HCEC 1CT (cell line): ENCODE measurements around the gene FTCD.

Experiments used
- DNase-seq: peaks from one replicate; pipeline ENCODE4 v3.0.0-alpha.2; 2017

FTCD gene

GRCh38 chr21:46136739-46137349, 18.5 kb downstream of the FTCD start:
- DNase-seq, result no peak

- DNase-seq, result no peak
Observed at GRCh38 chr21:46135782-46136395, 19.5 kb downstream of the FTCD start.

DNA sequence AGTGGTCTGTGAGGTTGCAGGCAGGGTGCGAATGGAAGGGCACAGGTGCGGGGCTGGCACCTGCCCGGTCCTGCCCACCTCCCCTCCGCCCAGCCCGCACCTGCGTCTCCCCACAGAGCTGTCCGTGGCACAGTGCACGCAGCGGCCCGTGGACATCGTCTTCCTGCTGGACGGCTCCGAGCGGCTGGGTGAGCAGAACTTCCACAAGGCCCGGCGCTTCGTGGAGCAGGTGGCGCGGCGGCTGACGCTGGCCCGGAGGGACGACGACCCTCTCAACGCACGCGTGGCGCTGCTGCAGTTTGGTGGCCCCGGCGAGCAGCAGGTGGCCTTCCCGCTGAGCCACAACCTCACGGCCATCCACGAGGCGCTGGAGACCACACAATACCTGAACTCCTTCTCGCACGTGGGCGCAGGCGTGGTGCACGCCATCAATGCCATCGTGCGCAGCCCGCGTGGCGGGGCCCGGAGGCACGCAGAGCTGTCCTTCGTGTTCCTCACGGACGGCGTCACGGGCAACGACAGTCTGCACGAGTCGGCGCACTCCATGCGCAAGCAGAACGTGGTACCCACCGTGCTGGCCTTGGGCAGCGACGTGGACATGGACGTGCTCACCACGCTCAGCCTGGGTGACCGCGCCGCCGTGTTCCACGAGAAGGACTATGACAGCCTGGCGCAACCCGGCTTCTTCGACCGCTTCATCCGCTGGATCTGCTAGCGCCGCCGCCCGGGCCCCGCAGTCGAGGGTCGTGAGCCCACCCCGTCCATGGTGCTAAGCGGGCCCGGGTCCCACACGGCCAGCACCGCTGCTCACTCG, 23.3 kb downstream of the FTCD start:
- DNase-seq, result no peak

DNA sequence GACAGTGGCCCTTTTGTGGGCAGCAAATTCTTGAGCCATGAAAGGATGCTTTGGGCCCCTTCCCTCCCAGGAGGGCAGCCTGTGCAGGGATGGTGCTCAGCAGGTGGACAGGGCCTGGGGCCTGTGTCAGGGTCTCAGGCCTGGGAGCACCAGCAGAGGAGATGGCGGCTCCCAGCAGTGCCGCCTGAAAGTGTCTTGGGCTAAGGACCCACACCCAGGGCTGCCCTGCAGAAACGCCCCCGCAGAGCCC, 23.9 kb downstream of the FTCD start:
- no peak for DNase-seq

DNA sequence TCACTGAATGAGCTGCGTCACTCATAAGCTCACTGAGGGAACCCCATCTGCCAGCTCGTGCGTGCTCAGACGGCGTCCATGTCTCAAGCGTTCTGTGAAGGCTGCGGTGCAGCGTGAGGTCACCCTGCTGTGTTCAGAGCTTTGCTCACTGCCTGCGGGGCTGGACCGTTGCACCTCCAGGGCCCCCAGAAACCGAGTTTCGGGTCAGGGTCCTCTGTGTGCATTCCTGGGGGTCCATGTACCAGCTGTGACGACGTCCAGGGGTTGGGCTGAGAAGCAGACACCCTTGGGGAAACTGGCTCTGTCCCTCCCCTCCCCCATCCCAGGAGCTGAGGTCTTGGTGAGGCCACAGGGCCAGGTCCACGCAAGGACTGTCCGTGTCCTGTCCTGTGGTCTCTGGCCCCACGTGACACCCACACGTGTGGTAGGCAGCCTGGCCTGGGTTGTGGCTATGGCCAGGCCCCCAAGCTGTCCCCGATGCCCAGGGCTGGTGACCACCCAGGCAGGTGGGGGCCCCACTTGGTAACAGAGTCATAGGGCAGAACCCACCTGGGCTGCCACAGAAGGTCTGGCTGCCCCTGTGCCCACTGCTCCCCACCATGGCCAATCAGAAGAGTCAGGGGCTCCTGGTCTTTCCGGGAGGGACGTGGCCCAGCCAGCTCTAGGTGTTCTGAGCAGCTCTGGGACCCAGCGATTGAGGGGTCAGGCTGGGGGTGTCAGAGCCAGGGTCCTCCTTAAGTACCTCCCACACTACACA, 24.4 kb downstream of the FTCD start:
- no peak for DNase-seq

DNA sequence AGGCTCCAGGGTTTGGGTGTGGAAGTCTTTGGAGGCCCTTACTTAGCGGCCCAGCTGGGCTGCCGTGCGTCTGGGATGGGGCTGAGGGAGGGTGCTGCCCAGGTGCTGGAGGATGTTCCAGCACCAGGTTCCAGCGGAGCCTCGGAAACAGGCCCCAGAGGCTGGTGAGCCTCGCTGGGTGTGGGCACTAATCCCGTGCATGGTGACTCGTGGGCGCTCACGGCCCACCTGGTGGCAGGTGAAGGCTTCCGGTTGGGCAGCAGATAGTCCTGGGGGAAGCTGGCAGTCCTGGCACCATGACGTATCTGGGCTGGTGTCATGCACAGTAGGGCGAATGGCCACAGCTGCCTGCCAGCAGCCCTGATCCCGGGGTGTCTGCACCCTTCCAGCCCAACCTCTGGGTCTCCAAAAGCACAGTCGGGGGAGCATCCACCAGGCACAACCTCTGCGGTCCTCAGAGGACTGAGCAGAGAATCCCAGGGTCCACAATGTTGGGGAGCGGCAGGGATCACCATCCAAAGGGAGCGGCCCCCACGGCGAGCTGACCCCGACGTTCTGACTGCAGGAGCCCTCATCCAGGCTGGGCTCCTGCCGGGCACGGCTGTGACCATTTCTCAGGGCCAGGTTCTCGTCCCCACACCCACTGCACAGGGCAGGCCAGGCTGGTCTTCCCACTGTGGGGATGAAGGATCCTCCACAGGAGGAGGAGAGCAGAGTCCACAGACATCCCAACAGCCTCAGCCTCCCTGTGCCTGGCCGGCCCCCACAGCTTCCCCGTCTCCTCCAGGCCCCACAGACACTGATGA, 25.3 kb downstream of the FTCD start:
- no peak for DNase-seq

DNA sequence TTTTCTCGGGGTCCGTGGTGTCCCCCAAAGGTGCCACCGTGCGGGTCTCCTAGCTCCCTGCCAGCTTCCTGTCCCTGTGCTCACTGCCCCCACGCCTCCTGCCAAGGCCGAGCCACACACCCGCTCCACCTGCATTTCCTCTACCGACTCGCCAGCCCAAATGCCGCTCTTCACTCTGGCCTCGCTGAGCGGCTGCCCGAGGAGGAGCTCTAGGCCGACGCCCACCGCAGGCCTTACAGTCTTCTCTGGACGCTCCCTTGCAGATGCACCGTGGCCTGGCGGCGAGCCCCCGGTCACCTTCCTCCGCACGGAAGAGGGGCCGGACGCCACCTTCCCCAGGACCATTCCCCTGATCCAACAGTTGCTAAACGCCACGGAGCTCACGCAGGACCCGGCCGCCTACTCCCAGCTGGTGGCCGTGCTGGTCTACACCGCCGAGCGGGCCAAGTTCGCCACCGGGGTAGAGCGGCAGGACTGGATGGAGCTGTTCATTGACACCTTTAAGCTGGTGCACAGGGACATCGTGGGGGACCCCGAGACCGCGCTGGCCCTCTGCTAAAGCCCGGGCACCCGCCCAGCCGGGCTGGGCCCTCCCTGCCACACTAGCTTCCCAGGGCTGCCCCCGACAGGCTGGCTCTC, 26.3 kb downstream of the FTCD start:
- no peak for DNase-seq

DNA sequence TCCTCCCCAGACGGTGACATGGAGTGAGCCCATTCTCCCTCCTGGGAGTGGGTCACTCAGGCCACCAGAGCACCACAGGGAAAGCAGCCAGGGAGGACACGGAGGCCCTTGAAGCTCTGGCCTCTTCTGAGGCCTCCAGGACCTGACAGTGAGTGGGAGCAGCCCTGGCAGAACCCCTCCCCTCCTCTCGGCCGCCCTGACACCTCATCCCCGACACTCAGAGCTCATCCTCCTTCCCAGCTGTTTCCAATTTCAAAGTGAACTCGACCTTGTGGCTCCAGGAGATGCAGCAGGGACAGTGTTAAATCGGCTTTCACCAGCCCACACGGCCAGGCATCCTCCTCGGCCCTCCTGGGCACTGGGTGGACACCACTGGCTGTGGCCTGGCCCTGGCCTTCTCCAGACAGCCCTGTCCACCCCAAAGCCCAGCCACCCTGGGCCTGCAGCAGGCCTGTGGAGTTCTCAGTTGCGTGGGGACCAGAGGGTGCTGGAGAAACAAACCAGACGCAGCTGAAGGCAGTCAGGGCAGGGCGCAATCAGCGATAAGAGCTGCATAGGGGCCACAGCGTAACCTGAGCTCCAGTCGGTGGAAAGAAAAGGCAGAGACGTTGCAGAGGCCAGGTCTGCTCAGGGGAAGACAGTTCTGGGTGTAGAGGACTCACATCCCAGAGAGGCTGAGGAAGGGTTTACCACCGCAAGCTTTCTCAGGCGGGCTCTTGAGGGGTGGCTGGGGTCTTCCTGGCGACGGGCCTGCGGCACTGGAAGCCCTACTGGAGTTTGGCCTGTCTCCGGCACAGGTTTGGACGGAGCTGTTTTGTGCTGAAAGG, 27.1 kb downstream of the FTCD start:
- DNase-seq, result no peak

DNA sequence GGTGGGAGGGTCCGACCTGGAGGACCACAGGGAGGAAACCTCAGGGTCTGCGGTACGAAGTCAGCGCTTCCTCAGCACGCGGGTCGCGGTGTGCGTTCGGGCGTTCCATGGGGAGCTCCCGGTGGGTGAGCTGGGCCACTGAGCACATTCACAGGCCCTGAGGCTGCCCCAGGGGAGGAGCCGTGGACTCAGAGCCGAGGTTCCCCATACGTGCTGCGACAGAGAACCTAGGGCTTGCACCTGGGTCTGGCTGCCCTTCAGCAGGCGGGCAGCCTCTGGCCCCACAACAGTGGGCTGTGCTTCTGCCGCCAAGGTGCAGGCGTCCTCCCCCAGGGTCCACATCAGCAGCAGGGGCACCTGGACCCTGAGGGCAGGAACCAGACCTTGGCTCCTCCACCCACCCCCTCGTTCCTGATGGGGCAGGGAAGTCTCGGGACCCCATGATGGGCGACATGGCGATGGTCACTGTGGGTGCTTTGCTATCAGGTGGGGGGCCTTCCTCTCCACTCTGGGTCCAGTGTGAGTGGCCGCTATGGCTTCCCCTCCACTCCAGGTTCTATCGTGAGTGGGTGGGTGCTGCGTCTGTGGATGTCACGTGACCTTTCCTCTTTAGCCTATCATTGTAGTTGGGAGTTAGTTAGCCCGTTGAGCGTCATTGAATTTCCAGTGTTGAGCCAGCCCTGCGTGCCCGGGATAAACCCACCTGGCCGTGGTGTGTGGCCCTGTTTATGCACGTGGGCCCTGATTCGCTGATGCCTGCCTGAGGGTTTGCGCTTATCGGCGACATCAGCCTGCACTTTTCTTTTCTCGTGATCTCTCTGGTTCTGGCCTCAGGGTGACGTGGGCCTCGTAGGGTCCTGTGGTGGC, 27.9 kb downstream of the FTCD start:
- DNase-seq, result no peak

GRCh38 chr21:46126309-46127238, 28.8 kb downstream of the FTCD start:
- no peak for DNase-seq

DNA sequence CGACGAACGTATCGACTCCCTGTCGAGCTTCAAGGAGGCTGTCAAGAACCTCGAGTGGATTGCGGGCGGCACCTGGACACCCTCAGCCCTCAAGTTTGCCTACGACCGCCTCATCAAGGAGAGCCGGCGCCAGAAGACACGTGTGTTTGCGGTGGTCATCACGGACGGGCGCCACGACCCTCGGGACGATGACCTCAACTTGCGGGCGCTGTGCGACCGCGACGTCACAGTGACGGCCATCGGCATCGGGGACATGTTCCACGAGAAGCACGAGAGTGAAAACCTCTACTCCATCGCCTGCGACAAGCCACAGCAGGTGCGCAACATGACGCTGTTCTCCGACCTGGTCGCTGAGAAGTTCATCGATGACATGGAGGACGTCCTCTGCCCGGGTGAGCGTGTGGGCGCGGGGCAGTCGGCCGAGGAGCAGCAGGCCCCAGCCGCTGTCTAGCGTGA, 29.5 kb downstream of the FTCD start:
- DNase-seq, result no peak

GRCh38 chr21:46124926-46125845, 30.2 kb downstream of the FTCD start:
- DNase-seq, result no peak

- DNase-seq, result no peak
Observed at GRCh38 chr21:46124083-46124925, 31.1 kb downstream of the FTCD start.

- DNase-seq, result no peak
Observed at GRCh38 chr21:46122758-46123683, 32.4 kb downstream of the FTCD start.

GRCh38 chr21:46122237-46122671, 33.1 kb downstream of the FTCD start:
- no peak for DNase-seq
